SW 1271 (cell line): ENCODE data around the gene AKT2.

Source experiments
- DNase-seq, 2 experiments: peaks; one replicate each; lab custom pipeline; 2025; lab: John Stamatoyannopoulos, UW

Gene AKT2

DNA sequence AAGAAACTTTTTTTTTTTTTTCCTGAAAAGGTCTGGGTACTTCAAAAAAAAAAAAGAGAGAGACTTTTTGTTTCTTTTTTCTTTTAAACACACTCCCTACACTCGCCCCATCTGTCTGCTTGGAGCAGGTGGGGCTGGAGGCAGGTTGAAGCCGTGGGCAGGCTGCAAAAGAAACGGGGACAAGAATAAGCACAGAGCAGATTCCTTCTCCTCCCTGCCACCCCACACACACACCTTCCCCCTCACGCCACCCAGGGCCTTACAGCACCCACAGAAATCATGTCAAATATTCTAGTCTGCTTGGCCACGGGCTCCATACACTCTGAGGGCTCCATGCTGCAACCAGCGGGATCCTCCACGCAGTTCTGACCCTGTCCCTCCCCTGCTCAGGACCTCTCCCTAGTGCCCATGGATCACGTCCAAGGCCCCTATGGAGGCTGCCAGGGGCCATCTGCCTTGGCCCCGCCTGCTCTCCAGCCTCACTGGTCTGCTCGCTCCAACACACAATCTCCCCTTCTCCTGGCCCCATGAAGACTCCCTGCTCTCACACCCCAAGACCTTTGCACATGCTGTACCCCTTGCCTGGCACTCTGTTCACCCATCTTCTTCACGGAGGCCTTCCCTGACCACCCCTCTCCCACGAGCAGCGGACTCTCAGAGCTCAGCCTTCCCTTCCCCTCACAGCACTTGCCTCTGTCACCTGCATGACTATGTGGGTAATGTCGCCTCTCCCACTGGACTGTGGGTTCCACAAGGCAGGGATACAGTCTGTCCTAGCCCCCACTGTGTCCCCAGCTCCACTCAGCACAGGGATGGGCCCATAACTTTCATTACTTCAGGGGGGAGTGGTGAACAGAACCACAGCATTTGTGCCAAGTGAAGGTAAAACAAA lies 11.4 kb downstream of the AKT2 start:
- no peak for DNase-seq

DNA sequence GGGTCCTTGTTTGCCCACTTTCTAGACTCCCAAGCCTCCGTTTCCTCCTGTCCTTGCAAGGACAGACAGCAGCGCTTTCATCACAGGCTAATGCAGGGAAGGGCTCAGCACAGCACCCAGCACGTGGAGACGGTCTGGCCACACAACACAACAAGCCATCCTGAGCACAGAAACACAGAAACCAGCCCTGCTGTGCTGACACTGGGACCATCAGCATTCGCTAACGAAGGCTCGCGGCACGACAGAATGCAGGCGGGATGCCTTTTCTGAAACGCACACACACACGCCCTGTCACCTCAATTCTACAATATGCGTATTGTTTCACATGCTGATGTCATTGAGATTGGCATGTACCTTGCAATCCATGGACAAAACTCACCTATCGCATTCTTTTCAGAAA lies 12.9 kb downstream of the AKT2 start:
- DNase-seq, result no peak

DNA sequence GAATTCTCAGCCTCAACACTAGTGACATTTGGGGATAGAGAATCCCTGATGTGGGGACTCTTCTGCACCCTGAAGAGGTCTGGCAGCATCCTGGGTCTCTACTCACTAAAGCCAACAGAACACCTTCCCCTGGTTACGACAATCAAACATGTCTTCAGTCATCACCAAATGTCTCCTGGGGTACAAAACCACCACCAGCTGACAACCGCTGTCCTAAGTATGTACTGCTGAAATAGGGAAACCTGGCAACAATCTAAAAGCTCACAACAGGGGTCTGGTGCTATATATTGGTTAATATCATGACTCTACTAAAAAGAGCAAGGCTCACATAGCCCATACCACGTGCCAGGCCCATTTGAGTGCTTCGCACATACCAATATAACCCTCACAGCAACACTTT lies 13.4 kb downstream of the AKT2 start:
- no peak for DNase-seq

DNA sequence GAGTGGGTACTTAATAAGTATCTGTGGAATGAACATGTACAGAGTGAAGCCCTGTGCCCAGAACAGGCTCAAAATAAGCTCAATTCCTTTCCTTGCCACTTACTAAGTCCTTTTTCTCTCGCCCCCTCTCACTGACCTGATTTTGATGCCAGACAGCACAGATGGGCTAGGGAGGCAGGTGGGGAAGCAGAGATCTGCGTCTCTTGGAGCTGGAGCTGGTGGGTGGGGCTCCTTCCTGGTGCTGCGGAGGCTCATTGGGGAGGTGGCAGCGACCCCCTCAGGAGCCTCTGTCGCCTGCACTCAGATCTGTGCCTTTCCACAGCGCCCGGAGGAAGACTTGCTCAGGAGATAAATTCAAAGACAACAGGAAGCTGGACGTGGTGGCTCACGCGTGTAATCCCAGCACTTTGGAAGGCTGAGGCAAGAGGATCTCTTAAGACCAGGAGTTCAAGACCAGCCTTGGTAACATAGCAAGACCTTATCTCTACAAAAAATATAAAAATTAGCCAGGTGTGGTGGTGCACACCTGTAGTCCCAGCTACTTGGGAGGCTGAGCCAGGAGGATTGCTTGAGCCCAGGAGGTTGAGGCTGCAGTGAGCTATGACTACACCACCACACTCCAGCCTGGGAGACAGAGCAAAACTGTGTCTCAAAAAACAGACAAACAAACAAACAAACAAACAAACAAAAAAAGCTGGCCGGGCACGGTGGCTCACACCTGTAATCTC lies 14.6 kb downstream of the AKT2 start:
- no peak for DNase-seq

DNA sequence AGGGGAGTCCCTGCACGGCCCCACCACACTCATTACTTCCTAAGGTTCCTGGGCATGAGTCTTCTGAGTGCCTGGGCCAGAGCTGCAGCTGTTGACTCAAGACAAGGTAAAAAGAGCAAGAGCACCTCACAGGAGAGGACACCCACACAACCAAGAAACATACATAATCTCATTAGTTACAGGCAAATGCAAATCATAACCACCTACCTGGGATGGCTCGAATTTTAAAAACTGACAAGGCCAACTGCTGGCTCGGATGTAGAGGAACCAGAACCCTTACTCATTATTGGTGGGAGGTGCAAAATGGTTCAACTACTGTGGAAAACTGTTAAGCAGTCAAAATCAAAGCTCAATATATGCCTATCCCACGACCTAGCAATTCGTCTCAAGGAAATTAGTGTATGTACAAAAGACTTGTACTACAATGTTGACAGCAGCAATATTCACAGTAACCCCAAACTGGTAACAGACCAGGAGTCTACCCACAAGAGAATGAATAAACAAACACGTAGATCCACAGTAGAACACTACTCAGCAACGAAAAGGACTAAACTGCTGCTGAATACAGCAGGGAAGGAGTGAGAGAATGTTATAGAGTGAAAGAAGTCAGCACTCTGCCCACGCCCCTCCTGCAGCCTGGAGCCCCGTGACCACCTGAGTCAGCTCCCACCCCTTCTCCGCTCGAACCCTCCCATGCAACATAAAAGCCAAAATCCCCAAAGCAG lies 15.8 kb downstream of the AKT2 start:
- no peak for DNase-seq

DNA sequence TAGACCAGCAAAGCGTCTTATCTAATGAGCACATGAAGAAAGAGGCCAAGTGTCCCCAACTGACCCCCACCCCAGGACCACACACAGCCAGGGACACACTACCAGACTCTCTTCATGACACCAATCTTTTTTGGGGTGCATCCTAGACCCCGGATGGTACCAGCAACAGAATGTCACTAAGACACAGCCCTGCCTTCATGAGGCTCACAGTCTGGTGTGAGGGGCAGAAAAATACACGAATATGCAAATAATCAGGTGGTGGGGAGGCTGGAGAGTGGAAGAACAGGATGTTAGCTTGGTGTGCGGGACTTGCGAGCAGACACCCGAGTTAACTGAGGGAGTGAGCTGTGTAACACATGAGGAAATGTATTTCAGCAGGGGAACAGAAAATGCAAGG lies 17.5 kb downstream of the AKT2 start:
- no peak for DNase-seq

DNA sequence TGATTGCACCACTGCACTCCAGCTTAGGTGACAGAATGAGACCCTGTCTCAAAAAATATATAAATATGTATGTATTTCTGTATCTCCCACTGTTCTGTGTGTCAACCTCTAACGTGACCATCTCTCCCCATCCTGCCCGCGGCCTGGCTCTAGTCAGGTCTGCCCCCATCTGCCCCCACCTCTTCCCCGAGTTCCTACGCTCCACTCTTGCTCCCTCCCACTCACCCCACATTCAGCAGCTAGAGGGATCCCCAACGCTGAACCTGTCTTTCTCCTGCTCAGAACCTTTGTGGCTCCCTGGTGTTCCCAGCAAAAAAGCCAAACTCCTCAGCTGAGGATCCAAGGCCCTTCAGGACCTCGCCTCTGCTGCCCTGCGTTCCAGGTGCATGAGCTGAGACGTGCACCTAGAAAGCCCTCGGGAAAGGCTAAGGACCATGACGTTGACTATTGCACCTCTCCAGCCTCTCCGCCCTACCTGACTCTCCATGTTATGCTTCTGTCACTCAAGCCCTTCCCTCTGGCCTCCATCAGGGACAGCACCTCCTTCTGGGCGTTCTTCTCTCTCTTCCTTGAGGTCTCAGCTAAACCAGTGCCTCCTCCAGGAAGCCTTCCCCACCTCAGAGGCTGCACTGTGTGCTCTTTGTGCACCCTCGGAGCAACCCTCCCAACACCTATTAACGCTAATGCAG lies 18.1 kb downstream of the AKT2 start:
- no peak for DNase-seq

DNA sequence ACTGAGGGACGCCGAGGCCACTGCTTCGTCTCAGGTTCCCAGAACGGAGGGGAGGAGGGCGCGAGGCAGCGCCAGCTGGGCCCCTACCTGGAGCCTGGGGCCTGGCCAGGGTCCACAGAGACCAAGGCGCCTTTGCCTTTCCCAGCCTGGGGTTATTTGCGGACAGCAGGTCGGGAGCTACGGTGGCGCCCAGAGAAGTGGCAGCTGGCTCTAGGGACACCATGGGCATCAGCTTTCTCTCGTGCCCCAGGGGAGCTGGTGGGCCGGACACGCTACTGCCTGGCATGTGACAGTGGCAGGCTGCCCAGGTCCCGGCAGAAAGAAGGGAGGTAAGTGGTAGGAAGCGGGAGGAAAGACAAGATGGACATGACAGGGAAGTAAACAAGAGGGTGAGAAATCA lies 19.0 kb downstream of the AKT2 start:
- no peak for DNase-seq

DNA sequence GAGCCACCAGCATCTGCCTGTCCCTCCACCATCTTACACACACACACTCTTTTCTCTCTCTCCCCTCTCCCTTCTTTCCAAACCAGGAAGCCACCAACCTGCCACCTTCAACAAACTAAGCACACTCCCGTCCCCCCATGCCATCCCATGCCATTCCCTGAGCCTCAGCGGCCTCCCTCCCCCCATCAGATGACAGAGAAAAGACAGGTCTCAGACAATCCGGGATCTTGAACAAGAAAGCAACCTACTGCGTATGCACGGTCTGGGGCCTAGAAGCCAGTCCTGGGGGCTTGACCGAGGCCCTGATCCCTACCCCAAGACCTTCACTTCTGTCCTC lies 19.4 kb downstream of the AKT2 start:
- no peak for DNase-seq

DNA sequence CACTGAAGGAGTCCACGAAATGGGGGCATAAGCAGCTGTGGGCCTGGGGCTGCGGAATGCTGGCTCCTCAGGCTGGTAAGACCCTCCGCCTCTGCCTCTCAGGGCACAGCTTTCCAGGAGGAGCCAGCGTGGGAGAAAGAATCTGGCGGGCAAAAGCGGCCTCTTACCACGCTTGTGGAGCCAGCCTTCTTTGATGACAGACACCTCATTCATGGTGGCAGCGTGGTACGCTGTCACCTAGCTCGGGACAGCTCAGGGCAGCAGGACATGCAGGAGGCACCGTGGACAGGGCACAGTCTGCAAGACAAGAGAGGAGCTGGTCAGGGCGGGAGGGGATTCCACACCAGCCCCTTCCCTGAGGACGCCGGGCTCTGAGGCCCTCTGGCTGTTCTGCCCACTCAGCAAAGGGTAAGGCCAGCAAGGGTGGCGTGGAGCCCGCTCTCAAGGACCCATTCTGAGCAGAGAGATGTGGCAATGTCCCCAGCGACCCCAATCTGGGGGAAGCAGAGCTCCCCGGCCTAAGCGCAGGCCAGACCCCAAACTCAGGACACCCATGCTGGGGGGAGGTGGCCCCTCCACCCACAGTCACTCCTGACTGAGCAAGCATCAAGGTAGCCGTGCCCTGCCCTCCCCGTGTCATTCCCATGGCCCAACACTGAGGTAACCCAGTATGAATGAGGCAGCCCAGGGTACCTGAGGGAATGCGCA lies 19.9 kb downstream of the AKT2 start:
- DNase-seq, result no peak

DNA sequence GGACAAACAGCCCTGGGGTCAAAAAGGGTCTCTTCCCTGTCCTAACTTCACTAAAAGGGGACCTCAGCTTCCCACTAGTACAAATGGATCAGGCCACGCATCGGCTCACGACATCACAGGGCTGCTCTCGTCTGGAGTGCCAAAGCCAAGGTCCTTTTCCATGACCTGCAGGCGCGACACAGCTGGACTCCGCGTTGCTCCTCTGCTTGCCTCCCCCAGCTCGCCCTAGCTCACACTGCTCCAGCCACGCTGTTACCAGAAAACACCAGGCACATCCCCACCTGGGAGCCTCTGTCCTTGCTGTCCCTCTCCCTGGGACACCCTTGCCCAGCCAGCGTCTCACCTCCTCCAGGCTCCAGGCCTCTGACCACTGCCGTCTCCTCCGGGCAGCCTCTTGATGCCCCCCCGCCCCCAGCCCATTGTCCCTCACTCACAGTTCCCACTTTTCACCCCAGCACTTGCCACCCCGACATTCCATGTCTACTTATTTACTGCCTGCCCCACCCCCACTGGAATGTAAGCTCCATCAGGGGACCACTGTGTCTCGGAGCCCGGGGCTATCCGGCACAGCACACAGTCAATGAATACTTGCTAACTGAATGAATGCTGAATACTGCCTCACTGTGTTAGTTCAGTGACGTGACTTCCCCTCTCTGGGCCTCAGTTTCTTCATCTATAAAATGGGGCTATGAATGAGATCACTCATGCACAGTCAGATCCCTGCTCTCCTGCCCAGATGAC lies 20.7 kb downstream of the AKT2 start:
- no peak for DNase-seq

DNA sequence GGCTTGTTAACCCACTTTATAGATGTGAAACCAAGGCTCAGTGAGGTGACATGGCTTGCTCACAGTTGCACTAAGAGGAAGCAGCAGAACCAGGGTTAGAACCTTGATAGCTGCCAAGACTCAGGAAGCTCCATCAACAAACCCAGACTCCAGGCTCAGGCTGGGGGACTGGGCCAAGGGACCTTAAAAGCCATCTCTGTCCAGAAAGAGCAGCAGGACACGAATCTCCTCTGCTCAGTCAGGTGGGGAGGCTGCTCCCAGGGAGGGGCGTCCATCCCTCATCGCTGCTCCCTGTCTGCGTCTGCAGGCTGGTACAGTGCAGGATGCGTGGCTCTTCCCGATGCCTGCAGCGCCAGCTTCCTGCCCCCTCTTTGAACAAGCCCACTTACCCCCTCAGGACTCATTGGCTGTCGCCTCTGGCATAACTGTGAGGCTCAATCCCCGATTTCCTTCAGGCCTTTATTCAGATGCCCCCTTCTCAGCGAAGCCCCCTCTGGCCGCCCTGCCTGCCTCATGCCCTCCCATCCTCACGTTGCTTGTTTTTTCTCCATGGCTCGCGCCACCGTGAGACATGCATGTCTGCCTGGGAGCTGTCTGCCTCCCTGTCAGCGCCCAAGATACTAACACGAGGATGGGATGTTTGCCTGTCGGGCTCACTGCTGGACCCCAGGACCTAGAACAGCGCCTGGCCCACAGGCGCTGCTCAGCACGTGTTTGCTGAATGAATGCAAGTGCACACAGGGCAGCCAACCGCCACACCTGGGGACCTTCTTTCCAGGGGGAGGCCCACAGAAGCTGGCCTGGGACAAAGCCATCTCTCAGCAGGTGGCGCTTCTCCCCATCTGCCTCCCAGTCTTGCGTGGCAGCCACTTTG lies 21.5 kb downstream of the AKT2 start:
- DNase-seq, result no peak

DNA sequence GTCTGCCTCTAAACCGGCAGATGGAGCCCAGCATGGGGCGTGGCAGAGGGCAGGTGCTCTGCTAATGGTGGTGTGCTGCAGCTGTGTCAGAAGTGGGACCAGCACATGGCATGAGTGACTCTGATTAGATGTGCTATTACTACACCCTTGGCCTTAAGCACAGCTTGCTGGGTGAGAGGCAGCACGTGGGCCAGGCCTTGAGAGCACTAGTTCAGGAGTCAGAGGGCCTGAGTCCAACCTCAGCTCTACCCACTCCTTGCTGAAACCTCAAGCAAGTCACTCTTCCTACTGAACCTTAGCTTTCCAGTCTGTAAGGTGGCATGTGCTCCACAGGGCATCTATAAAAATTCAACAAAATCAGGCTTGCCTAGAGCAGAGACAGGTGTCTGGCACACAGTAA lies 22.7 kb downstream of the AKT2 start:
- no peak for DNase-seq

DNA sequence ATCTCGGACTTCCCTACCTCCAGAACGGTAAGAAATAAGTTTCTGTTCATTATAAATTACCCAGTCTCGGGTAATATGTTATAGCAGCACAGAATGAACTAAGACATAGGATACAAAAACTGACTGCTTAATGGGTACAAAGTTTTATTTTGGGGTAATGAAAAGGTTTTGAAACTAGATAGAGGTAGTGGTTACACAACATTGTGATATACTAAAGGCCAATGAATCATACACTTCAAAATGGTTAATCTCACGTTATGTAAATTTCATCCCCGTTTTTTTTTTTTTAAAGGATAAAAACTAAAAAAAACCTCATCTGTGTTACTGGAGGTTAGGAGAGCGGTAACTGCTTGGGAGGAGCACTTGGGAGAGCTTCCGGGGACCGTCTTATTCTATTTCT lies 23.5 kb downstream of the AKT2 start:
- DNase-seq, result no peak

DNA sequence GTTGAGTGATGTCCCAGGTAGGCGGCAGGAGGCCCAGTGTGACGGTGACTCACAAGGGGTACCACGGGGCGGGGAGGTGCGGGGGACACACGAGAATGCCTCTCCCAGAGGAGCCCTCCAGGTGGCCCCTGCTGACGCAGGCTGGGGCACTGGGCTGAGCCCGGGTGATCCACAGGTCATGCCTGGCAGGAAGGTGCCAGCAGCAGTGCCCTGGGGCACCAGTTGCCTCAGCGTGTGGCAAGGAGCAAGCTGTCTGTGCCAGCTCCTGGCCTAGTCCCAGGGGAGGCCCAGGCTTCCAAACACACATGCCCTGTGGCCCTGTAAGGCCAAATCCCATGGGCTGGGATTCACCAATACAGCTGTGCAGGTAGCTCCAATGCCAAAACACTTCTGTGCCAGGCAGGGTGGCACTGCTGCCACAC lies 28.0 kb downstream of the AKT2 start:
- no peak for DNase-seq

DNA sequence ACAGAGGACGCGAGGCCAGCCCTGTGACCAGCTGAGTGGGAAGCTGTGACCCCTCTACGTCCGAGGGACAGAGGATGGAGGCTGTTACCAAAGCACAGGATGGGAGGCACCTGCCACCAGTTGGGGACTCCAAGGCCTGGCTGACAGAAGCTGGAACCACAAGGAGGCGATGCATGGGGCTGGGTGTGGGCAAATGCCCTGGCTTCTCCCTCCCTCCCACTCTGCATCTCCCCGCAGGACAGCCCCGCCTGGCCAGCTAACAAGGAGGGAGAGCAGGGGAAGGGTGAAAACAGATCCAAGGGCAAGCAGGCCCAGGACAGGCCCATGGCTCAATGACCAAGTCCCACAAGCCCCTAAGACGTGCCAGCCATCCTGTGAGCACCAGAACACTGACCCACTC lies 28.6 kb downstream of the AKT2 start:
- no peak for DNase-seq

DNA sequence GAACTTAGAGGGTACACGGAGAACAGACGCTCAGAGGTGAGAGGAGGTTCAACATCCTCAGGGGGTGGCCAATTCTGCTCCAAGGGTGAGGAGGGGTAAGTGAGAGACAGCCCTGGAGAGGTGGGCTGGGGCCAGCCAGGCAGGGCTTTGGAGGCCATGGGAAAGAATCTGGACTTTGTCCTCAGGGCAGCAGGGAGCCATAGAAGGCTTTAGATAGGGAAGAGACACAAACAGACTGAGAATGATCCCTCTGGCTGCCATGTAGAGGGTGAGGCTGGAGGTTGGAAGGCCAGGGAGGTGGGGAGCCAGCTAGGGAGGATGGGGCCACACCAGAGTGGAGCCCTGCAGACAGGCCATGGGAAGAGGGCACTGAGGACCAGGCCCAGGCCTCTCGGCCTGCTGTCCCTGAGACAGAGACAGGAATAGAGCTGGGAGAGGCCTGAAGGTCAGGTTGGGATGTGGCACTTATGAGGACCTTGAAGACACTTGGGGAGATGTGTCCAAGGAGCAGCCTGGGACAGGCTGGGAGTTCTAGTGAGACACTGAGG lies 29.5 kb downstream of the AKT2 start:
- DNase-seq, result no peak

DNA sequence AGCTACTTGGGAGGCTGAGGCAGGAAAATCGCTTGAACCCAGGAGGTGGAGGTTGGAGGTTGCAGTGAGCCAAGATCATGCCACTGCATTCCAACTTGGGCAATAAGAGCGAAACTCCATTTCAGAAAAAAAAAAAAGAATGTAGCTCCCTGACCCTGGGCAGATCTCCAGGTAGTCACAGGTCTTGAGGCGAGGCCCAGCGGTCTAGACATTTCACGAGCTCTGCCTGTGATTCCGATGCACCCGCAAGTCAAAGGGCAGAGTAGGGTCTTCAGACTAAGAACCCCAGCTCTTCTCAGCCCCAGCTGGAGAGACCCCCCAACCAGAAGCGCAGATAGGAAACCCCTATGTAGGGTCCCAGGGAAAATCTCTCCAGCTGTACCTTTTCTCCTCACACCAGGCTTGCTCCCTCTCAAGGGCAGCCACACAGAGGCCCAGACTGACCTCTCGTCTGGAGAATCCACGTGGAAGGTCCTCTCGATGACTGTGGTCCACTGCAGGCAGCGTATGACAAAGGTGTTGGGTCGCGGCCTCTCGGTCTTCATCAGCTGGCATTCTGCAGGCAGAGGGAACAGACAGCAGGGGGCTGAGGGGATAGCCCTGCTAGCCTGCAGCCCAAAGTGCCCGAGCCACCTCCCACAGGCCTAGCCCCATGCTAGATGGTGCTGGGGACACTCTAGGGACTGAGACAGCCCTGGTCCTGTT lies 30.3 kb downstream of the AKT2 start:
- no peak for DNase-seq

DNA sequence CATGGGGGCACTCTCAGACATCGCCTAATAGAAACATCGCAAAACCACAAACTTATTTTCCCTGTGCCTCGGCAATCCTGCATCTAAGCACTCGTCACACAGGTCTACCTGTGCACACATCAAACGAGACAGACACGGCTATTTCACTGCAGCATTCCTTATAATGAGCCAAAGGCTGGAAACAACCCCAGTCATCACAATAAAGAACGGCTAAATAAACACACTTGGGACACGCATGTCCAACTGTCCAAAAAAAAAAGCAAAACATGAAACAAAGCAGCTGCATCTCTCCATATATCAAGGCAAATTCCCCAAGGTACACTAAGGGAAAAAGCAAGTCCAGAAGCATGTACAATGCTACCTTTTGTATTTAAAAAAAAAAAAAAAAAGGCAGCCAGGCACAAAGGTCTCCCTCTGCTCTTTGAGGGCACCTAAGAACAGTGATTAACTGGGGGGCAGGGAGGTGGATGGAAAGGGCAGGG lies 31.5 kb downstream of the AKT2 start:
- DNase-seq, result no peak
